NCI-H2107 (cell line): ENCODE measurements around the gene PRRT1.
"Not testable (repeated sequence)": the region's sequence is repeated elsewhere in the genome, so short reads cannot be mapped to it uniquely, and the experiment has no call there.

Experiments used
- DNase-seq: peaks from one replicate; lab custom pipeline; 2025; lab: John Stamatoyannopoulos, UW

Gene PRRT1

GRCh38 chr6:32149932-32150870, 1.5 kb downstream of the PRRT1 start:
- no peak for DNase-seq

- no peak for DNase-seq
These were observed 2.5 kb downstream of the PRRT1 start for GRCh38 chr6:32149092-32149755.

GRCh38 chr6:32148289-32149091, 3.2 kb downstream of the PRRT1 start:
- DNase-seq, result no peak

GRCh38 chr6:32147401-32148132, 4.2 kb downstream of the PRRT1 start:
- no peak for DNase-seq

- DNase-seq, result no peak
These were observed 5.1 kb downstream of the PRRT1 start for GRCh38 chr6:32146687-32147086.

GRCh38 chr6:32146287-32146686, 5.5 kb downstream of the PRRT1 start:
- no peak for DNase-seq

- DNase-seq, result not testable (repeated sequence)
These were observed 7.5 kb downstream of the PRRT1 start for GRCh38 chr6:32144238-32144637.

GRCh38 chr6:32140420-32141046, 11.2 kb downstream of the PRRT1 start:
- no peak for DNase-seq

- DNase-seq, result no peak
These were observed 12.1 kb downstream of the PRRT1 start for GRCh38 chr6:32139590-32139989.

- no peak for DNase-seq
These were observed 14.3 kb downstream of the PRRT1 start for GRCh38 chr6:32137454-32137853.

- DNase-seq, result no peak
These were observed 18.0 kb downstream of the PRRT1 start for GRCh38 chr6:32133786-32134185.

- DNase-seq, result no peak
These were observed 19.6 kb downstream of the PRRT1 start for GRCh38 chr6:32132110-32132509.

GRCh38 chr6:32131439-32131948, 20.2 kb downstream of the PRRT1 start:
- no peak for DNase-seq

- no peak for DNase-seq
These were observed 22.2 kb downstream of the PRRT1 start for GRCh38 chr6:32129297-32130088.

- DNase-seq, result no peak
These were observed 22.9 kb downstream of the PRRT1 start for GRCh38 chr6:32128751-32129296.

GRCh38 chr6:32127717-32128592, 23.8 kb downstream of the PRRT1 start, which contains the start of gene ATF6B:
Gene ATF6B, minus strand, starts transcription at chr6:32128246. Its CDS starts 39 bp downstream, at chr6:32128207.
- DNase-seq, result peak; percentile 80

GRCh38 chr6:32127409-32127716, 24.4 kb downstream of the PRRT1 start:
- no peak for DNase-seq

- no peak for DNase-seq
These were observed 24.9 kb downstream of the PRRT1 start for GRCh38 chr6:32126880-32127279.

GRCh38 chr6:32123681-32124080, 28.1 kb downstream of the PRRT1 start:
- DNase-seq, result no peak
